DMS53 treated with DMSO at 0.1 percent for 48 hours (cell line): ENCODE data around the gene AMZ1.

Experiments
- DNase-seq: peaks from one replicate; lab custom pipeline; 2025; ENCODE audit not compliant: unreplicated experiment; lab: John Stamatoyannopoulos, UW

The AMZ1 gene

GRCh38 chr7:2764621-2765020 lies 76.6 kb downstream of the AMZ1 start:
- DNase-seq = no peak
